Activated T-cell treated with anti-CD3 and anti-CD28 coated beads, Interleukin-2, amount 50 U/mL, for 4 hours (primary cell): ENCODE results near the gene DNAH14. TPM values are rescaled to one million over a fixed set of nuclear protein-coding genes. Genes with fewer than 3 reads are reported as not detected.
"Not testable (repeated sequence)": the region's sequence is repeated elsewhere in the genome, so short reads cannot be mapped to it uniquely, and the experiment has no call there.

Source experiments
- ATAC-seq, 2 donors: fragments of 200-7000 bp; cut with Tn5 transposase; one replicate each; pipeline ENCODE4 v1.10.0; 2021
- DNase-seq: peaks from one replicate; pipeline ENCODE4 v3.0.0-alpha.2; 2020
- H3K27me3 Mint-ChIP-seq: one replicate; pipeline ENCODE4 v1.8.0; 2021; ENCODE audit warnings: low read depth, mixed read lengths
- H3K36me3 Mint-ChIP-seq: one replicate; pipeline ENCODE4 v1.8.0; 2022; ENCODE audit warnings: mixed read lengths; ENCODE audit not compliant: insufficient read depth
- H3K4me1 Mint-ChIP-seq: one replicate; pipeline ENCODE4 v1.8.0; 2021; ENCODE audit warnings: low read depth, mixed read lengths
- H3K4me3 Mint-ChIP-seq: one replicate; pipeline ENCODE4 v1.8.0; 2021; ENCODE audit warnings: mild to moderate bottlenecking, moderate library complexity, mixed read lengths
- H3K9me3 Mint-ChIP-seq: one replicate; pipeline ENCODE4 v1.8.0; 2021; ENCODE audit warnings: mixed read lengths
- total RNA-seq, 3 donors: library from RNA; stranded (reverse); gene quantifications; one replicate each; pipeline ENCODE4 v1.2.1, GENCODE V29; 2021

Gene DNAH14
- total RNA-seq, 3 donors from 2014 or later = 0.29 to 0.83 (median 0.41) TPM

DNA sequence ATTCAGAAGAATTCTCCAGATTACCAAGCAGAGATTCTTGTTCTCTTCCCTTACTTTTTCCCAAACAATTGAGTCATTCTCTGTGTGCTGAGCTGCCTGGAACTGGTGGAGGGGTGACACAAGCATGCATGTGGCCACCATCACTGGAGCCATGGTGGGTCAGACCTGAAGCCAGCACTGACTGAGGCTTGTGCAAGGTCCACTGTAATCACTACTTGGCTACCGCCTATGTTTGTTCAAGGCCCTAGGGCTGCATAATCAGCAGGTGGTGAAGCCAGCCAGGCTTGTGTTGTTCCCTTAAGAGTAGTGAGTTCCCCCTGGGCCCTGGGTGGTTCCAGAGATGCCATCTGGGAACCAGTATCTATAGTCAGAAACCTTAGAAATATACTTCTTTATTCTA is 183.8 kb downstream of the DNAH14 start:
- no peaks in the 10 kb centered on the region for H3K4me1 Mint-ChIP-seq
- peaks cover 8% of the 10 kb centered on the region for H3K27me3 Mint-ChIP-seq
- DNase-seq = no peak
- H3K36me3 Mint-ChIP-seq = no peaks in the 10 kb centered on the region
- ATAC-seq = no peak
- H3K9me3 Mint-ChIP-seq = peaks cover 3% of the 10 kb centered on the region
- no peak overlapping the region for H3K4me3 Mint-ChIP-seq

DNA sequence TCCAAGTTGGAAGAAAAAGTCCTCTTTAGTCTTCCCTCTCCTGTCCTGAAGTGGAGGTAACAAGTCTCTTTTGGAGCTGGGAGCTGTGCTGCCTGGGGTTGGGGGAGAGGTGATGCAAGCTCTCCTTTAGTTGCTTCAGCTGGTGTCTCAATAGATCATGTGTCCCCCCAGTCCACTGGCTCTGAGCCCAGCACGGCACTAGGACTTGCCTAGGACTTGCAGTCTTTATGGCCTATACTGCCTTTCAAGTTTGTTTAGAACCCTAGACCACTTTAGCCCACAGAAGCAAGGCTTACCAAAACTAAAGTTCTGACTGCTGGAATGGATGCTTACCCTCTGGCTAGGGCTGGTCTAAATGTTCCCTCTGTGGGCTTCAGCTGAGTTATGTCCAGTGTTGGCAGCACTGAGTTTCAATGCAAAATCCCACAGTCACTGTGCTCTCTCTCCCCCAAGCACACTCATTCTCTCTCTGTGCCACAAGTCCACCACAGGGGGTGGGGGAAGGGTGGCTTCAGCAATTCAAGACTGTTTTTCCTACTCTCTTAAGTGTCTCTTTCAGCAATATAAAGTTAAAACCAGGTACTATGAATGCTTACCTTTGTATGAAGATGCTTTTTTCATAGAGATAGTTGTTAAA is 185.0 kb downstream of the DNAH14 start:
- no peaks in the 10 kb centered on the region for H3K36me3 Mint-ChIP-seq
- DNase-seq (no peak), ATAC-seq (no peak)
- no peak overlapping the region for H3K4me3 Mint-ChIP-seq
- no peaks in the 10 kb centered on the region for H3K4me1 Mint-ChIP-seq
- H3K9me3 Mint-ChIP-seq = peaks cover 3% of the 10 kb centered on the region
- H3K27me3 Mint-ChIP-seq = peaks cover 8% of the 10 kb centered on the region

DNA sequence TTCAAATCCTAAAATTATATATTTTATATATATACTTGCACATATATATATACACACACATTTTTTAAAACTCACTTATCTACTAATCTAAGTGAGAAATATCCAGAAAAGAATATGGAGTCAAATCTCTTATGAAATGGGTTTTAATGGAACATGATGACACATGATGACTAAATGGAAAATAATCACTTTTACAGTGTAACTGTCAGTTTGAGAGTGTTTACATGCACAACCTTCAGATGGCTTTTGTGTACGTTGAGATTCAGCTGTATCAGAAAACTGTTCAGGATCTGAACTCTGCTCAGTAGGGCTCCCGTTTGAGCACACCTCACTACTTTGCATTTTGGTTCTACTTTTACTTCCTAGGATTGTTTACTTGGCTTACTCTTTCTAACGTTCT is 189.8 kb downstream of the DNAH14 start:
- Mint-ChIP-seq H3K9me3 (no peaks in the 10 kb centered on the region), H3K4me3 (no peak overlapping the region), H3K36me3 (no peaks in the 10 kb centered on the region), H3K27me3 (peaks cover 3% of the 10 kb centered on the region), H3K4me1 (no peaks in the 10 kb centered on the region)
- ATAC-seq = no peak
- DNase-seq = no peak

GRCh38 chr1:225121095-225121494 is 191.6 kb downstream of the DNAH14 start:
- ATAC-seq = no peak
- Mint-ChIP-seq H3K9me3 (no peaks in the 10 kb centered on the region), H3K4me3 (no peak overlapping the region), H3K4me1 (no peaks in the 10 kb centered on the region), H3K36me3 (no peaks in the 10 kb centered on the region), H3K27me3 (peaks cover 3% of the 10 kb centered on the region)
- DNase-seq = no peak

- Mint-ChIP-seq H3K4me1 (no peaks in the 10 kb centered on the region), H3K27me3 (no peaks in the 10 kb centered on the region), H3K9me3 (peaks cover 21% of the 10 kb centered on the region), H3K36me3 (no peaks in the 10 kb centered on the region), H3K4me3 (no peak overlapping the region)
- DNase-seq (no peak), ATAC-seq (no peak)
Observed at GRCh38 chr1:225131869-225132268, 202.4 kb downstream of the DNAH14 start.

DNA sequence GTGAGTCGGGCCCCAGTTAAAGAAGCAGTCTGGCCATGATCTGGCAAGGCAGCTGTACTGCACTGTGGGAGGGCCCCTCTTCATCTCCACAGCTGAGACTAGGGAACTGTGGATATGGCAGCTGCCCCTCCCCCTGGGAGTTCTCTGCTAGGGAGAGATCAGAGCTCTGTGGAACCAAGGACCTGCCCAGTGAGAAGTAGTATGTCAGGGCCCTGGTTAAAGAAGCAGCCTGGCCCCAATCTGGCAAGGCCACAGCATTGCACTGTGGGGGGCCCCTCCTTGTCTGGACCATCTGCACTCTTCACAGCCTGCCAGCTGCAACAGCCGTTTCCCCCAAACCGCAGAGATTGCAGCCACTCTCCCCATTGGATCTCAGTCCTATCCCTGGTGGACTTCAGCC is 208.5 kb downstream of the DNAH14 start:
- Mint-ChIP-seq H3K4me3 (no peak overlapping the region), H3K36me3 (no peaks in the 10 kb centered on the region), H3K4me1 (no peaks in the 10 kb centered on the region), H3K27me3 (peaks cover 2% of the 10 kb centered on the region), H3K9me3 (peaks cover 21% of the 10 kb centered on the region)
- ATAC-seq = no peak
- DNase-seq = no peak

- H3K4me3 Mint-ChIP-seq = no peak overlapping the region
- no peaks in the 10 kb centered on the region for H3K4me1 Mint-ChIP-seq
- no peaks in the 10 kb centered on the region for H3K9me3 Mint-ChIP-seq
- H3K27me3 Mint-ChIP-seq = peaks cover 2% of the 10 kb centered on the region
- ATAC-seq = no peak
- no peaks in the 10 kb centered on the region for H3K36me3 Mint-ChIP-seq
- DNase-seq = no peak
Observed at GRCh38 chr1:225143001-225143400, 213.5 kb downstream of the DNAH14 start.

- DNase-seq (no peak), ATAC-seq (no peak)
- Mint-ChIP-seq H3K27me3 (peaks cover 6% of the 10 kb centered on the region), H3K4me1 (no peaks in the 10 kb centered on the region), H3K36me3 (no peaks in the 10 kb centered on the region), H3K4me3 (no peak overlapping the region), H3K9me3 (no peaks in the 10 kb centered on the region)
Observed at GRCh38 chr1:225146478-225146877, 217.0 kb downstream of the DNAH14 start.

DNA sequence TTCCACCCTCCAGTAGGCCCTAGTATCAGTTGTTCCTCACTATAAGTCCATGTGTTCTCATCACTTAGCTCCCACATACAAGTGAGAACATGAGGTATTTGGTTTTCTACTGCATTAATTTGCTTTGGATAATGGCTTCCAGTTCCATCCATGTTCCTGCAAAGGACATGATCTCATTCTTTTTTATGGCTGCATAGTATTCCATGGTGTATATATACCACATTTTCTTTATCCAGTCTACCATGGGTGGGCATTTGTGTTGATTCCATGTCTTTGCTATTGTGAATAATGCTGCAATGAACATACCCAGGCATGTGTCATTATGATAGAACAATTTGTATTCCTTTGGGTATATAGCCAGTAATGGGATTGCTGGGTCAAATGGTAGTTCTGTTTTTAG is 218.3 kb downstream of the DNAH14 start:
- not testable (repeated sequence) for H3K4me3 Mint-ChIP-seq, H3K4me1 Mint-ChIP-seq, ATAC-seq, DNase-seq, H3K27me3 Mint-ChIP-seq, H3K9me3 Mint-ChIP-seq, H3K36me3 Mint-ChIP-seq

DNA sequence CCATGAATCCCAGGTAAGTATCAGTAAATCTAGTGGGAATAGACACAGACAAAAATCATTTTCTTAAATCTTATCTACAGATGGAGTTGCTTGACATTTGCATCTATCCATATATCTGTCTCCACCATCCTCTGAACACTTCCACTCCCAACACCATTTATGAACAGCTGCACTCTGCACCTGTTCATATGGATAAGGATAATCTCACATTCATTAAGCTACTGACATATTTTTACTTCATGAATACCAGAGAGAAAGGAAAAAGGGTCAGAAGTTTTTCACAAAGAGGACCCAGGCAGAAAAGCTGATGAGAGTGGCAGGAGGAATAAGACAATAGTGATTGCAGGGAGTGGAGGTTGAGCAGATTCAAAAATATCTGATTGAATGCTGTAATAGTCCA is 222.6 kb downstream of the DNAH14 start:
- no peaks in the 10 kb centered on the region for H3K36me3 Mint-ChIP-seq
- H3K4me1 Mint-ChIP-seq = peaks cover 6% of the 10 kb centered on the region
- no peak overlapping the region for H3K4me3 Mint-ChIP-seq
- peaks cover 11% of the 10 kb centered on the region for H3K27me3 Mint-ChIP-seq
- no peaks in the 10 kb centered on the region for H3K9me3 Mint-ChIP-seq
- DNase-seq = no peak
- no peak for ATAC-seq

- DNase-seq (no peak), ATAC-seq (no peak)
Observed at GRCh38 chr1:225155555-225155954, 226.1 kb downstream of the DNAH14 start.

DNA sequence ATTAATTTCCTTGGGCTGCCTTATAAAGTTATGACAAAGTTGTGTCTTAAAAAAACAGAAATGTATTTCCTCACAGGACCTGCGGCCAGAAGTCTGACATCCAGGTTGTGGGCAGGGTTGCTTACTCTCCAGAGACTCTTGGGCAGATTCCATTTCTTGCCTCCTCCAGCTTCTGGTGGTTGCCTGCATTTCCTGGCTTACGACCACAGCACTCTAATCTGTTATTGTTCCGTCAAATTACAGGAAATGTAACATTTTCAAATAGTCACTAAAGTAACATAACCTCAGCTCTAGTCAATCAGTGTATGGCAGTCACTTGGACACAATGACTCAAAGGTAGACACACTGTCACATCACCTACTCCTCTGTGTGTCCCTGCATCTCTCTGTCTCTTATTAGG is 226.8 kb downstream of the DNAH14 start:
- Mint-ChIP-seq H3K9me3 (no peaks in the 10 kb centered on the region), H3K4me1 (peaks cover 6% of the 10 kb centered on the region), H3K36me3 (no peaks in the 10 kb centered on the region), H3K4me3 (no peak overlapping the region), H3K27me3 (peaks cover 6% of the 10 kb centered on the region)
- DNase-seq (no peak), ATAC-seq (no peak)

More at GRCh38 chr1:225155555-225155954, 226.1 kb downstream of the DNAH14 start:
- Mint-ChIP-seq H3K36me3 (no peaks in the 10 kb centered on the region), H3K4me1 (peaks cover 6% of the 10 kb centered on the region), H3K9me3 (no peaks in the 10 kb centered on the region), H3K27me3 (peaks cover 8% of the 10 kb centered on the region), H3K4me3 (no peak overlapping the region)

- DNase-seq (no peak), ATAC-seq (no peak)
- Mint-ChIP-seq H3K4me1 (peaks cover 6% of the 10 kb centered on the region), H3K36me3 (no peaks in the 10 kb centered on the region), H3K27me3 (peaks cover 10% of the 10 kb centered on the region), H3K4me3 (no peak overlapping the region), H3K9me3 (no peaks in the 10 kb centered on the region)
Observed at GRCh38 chr1:225158291-225158690, 228.8 kb downstream of the DNAH14 start.

DNA sequence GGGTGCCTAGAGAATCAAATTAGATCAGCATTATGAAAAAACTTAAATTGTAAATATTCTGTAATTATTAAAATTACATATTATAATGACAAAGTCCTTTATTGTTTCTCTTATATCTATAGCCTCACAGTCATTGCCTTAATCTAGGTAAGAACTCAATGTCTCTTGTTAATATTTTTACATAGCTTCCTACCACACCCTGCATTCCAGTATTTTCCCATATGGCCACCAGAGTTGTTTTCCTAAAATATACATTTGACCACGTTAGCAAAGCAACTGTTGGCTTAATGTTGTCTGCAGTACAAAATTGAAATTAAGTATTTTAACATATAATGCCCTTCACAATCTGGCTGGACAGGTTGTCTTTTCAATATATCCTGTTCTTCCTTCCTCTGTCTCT is 230.3 kb downstream of the DNAH14 start:
- peaks cover 6% of the 10 kb centered on the region for H3K4me1 Mint-ChIP-seq
- no peaks in the 10 kb centered on the region for H3K9me3 Mint-ChIP-seq
- ATAC-seq (no peak), DNase-seq (no peak)
- no peaks in the 10 kb centered on the region for H3K36me3 Mint-ChIP-seq
- H3K4me3 Mint-ChIP-seq = no peak overlapping the region
- H3K27me3 Mint-ChIP-seq = peaks cover 9% of the 10 kb centered on the region

GRCh38 chr1:225177409-225177808 is 247.9 kb downstream of the DNAH14 start:
- H3K4me3 Mint-ChIP-seq, H3K27me3 Mint-ChIP-seq, ATAC-seq, H3K4me1 Mint-ChIP-seq, DNase-seq, H3K36me3 Mint-ChIP-seq: not testable (repeated sequence)
- H3K9me3 Mint-ChIP-seq = peaks cover 28% of the 10 kb centered on the region

- peaks cover 28% of the 10 kb centered on the region for H3K9me3 Mint-ChIP-seq
- H3K27me3 Mint-ChIP-seq = peaks cover 13% of the 10 kb centered on the region
- ATAC-seq (no peak), DNase-seq (no peak)
- H3K36me3 Mint-ChIP-seq = no peaks in the 10 kb centered on the region
- H3K4me1 Mint-ChIP-seq = no peaks in the 10 kb centered on the region
- H3K4me3 Mint-ChIP-seq = no peak overlapping the region
Observed at GRCh38 chr1:225179686-225180085, 250.2 kb downstream of the DNAH14 start.
